ENCODE measurements around the gene SLC26A11.

SLC26A11 gene

DNA sequence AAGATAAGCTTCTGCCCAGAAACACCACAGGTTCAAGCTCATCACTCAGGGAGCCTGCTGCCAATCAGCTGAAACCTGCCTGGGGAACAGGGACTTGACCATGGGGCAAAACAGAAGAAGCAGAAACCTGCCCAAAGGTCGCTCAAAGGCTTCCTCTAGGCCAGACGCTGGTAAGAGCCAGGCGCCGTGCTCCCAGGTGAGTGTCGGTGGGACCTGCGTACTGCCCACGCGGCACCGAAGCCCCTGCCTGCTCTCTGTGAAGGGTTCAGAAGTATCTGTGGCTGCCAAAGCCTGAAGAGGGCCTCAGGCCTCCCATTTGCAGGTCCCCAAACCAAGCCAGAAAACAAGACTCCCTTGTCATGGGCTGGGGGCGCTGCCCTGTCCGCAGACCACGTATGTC is 10.5 kb upstream of the SLC26A11 start:
- DNase-seq (ENCODE audit: low spot score) = no peak
- H3K27ac ChIP-seq = no peak overlapping the region
- TF ChIP-seq, protein P1, sequence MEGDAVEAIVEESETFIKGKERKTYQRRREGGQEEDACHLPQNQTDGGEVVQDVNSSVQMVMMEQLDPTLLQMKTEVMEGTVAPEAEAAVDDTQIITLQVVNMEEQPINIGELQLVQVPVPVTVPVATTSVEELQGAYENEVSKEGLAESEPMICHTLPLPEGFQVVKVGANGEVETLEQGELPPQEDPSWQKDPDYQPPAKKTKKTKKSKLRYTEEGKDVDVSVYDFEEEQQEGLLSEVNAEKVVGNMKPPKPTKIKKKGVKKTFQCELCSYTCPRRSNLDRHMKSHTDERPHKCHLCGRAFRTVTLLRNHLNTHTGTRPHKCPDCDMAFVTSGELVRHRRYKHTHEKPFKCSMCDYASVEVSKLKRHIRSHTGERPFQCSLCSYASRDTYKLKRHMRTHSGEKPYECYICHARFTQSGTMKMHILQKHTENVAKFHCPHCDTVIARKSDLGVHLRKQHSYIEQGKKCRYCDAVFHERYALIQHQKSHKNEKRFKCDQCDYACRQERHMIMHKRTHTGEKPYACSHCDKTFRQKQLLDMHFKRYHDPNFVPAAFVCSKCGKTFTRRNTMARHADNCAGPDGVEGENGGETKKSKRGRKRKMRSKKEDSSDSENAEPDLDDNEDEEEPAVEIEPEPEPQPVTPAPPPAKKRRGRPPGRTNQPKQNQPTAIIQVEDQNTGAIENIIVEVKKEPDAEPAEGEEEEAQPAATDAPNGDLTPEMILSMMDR (conservative IDR thresholded peaks at IDR 0.05; ENCODE audit: low read depth) = no peak
- ChIA-PET POLR2A (ENCODE audit: low non-redundant PET) (no interaction called here), CTCF (no interaction called here)

DNA sequence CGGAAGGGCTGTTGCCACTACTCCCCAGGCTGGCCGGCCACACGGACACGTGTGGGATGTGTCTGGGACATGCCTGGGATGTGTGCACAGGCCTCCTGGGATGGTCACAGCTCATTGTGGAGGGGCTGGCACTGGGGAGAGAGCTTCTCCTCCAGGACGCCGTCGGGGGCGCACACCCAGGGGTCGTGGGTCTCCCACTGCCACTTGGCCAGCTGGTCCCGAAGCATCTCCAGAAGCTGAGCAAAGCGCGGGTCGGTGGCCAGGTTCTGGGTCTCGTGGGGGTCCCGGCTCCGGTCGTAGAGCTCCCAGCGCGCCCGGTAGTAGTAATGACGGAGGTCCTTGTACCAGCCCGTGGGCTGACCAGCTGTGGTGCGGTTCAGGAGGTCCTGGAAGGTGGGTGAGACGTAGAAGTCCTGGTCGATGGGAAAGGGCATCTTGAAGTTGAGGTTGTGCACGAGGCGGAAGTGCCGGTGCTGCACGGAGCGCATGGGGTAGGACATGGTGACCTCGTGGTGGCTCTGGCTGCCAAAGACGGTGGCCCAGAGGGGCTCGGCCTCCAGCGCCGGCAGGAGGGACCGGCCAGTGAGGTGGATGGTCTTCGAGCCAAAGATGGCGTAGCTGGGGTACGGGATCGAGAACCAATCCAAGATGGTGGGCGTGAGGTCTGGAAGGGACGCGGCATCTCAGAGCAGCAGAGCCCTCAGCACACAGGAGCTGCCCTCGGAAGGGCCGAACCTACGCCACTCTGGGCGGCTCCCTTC is 9.7 kb upstream of the SLC26A11 start:
- H3K27ac ChIP-seq = no peak overlapping the region
- POLR2A ChIA-PET (ENCODE audit: low non-redundant PET) = no interaction called here
- CTCF ChIA-PET = no interaction called here
- TF ChIP-seq, protein P1 (conservative IDR thresholded peaks at IDR 0.05; ENCODE audit: low read depth) = no peak
- no peak for DNase-seq (ENCODE audit: low spot score)

DNA sequence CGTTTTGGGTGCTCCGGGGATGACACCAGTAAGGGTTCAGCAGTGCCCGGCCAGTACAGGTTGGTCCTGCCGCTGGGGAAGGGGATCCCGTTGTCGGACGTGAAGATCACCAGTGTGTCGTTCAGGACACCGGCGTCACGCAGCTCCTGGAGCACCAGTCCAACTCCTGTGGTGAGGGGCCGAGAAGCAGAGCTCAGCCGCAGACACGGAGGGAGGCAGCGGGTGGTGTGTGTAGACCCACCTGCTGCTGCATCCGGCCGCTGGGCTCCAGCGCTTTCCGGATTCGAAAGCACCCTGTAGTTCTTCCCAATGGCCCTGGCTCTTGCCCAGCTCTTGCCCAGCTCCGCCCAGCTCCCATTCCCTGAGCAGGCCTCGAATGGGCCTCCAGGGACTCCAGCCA is 8.1 kb upstream of the SLC26A11 start:
- DNase-seq (ENCODE audit: low spot score) = no peak
- H3K27ac ChIP-seq = 0 out of 2 replicates have a peak overlapping the region, but pooled peaks have one; percentile 0
- POLR2A ChIA-PET (ENCODE audit: low non-redundant PET) = no interaction called here
- TF ChIP-seq, protein P1 (conservative IDR thresholded peaks at IDR 0.05; ENCODE audit: low read depth) = no peak
- CTCF ChIA-PET = interaction anchor here (1.3 kb wide), 1 partner anchor 17 kb away, joined by 3 read pairs; no protein-coding TSS in a partner anchor

DNA sequence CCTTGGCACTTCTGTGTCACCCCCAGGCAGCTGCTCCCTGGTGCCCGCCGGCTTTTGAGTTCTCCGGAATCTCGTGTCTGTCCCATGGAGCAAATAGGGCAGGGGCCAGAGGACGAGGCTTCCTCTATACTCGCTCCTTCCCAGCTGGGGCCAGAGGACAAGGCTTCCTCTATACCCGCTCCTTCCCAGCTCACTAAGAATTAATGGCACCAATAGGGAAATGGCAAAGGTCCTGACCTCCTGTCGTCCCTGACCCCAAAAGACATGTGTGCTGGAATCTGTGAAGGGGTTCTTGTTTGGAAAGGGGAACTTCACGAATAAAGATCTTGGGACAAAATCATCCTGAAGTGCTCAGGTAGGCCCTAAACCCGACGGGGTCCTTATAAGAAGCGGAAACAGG is 7.7 kb upstream of the SLC26A11 start:
- ChIA-PET CTCF (interaction anchor here (1.3 kb wide), 1 partner anchor 17 kb away, joined by 3 read pairs; no protein-coding TSS in a partner anchor), POLR2A (ENCODE audit: low non-redundant PET) (interaction anchor here (0.6 kb wide), 1 partner anchor 28 kb away, joined by 4 read pairs; no protein-coding TSS in a partner anchor)
- TF ChIP-seq, protein P1 (conservative IDR thresholded peaks at IDR 0.05; ENCODE audit: low read depth) = no peak

DNA sequence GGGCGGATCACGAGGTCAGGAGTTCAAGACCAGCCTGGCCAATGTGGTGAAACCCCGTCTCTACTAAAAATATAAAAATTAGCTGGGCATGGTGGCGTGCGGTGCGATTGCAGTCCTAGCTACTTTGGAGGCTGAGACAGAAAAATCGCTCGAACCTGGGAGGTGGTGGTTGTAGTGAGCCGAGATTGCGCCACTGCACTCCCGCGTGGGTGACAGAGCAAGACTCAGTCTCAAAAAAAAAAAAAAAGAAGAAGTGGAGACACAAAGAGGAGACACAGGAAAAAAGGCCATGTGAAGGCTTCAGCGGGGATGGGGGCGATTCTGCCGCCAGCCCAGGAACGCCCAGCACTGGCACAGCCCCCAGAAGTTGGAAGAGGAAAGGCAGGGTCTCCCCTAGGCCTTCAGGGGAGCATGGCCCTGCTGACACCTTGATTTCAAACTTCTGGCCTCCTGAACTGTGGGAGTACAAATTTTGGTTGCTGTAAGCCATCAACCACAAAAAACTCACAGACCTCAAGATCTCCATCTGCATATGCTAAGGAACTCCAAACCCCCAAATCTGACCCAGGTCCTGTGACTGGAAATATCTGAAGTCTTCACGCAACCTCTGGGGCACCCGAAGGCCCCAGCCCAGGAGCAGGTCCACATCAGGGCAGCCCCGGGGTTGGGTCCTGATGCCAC is 7.1 kb upstream of the SLC26A11 start:
- CTCF ChIA-PET = interaction anchor here (1.3 kb wide), 1 partner anchor 18 kb away, joined by 3 read pairs; no protein-coding TSS in a partner anchor
- no peak for DNase-seq (ENCODE audit: low spot score)
- H3K27ac ChIP-seq = peak overlapping the region; percentile 9; the same call in 1 of the 2 replicates
- POLR2A ChIA-PET (ENCODE audit: low non-redundant PET) = interaction anchor here (0.6 kb wide), 1 partner anchor 27 kb away, joined by 4 read pairs; no protein-coding TSS in a partner anchor
- TF ChIP-seq, protein P1 (conservative IDR thresholded peaks at IDR 0.05; ENCODE audit: low read depth) = no peak

More for the DNA sequence above, 7.7 kb upstream of the SLC26A11 start:
- H3K27ac ChIP-seq = 0 out of 2 replicates have a peak overlapping the region, but pooled peaks have one; percentile 0
- DNase-seq (ENCODE audit: low spot score) = no peak

DNA sequence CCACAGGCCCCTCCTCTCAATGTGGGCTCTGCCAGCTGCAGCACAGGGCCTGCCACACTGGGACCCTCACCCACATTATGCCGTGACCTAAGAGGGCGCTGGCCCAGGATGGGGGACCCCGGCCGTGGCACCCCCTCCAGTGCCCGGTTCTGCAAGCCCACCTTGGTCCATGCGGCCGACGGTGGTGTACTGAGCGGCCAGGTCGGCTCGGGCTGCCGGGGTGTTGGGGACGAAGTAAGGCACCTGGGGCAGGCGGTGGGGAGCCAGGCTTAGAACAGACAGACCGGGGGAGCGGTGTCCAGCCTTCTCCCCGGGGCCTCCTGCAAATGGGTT is 6.6 kb upstream of the SLC26A11 start:
- TF ChIP-seq, protein P1 (conservative IDR thresholded peaks at IDR 0.05; ENCODE audit: low read depth) = no peak
- POLR2A ChIA-PET (ENCODE audit: low non-redundant PET) = no interaction called here
- H3K27ac ChIP-seq = peak overlapping the region; percentile 9; the same call in 1 of the 2 replicates
- DNase-seq (ENCODE audit: low spot score) = no peak
- CTCF ChIA-PET = no interaction called here

Measured in RWPE1 (cell line).